Small intestine (tissue), 7 donors: ENCODE measurements around the gene STBD1. TPM values are rescaled to one million over a fixed set of nuclear protein-coding genes. Genes with fewer than 3 reads are reported as not detected.
A peak's percentile ranks its signal among the peaks of the same experiment; 100 is the strongest.

Experiments used
- DNase-seq, 2 donors: peaks; one replicate each; pipeline versions ENCODE4 v3.0.0 to v3.0.0-alpha.2; 2013
- FAIRE-seq: peaks from 2 replicates; lab custom pipeline; 2012; peaks lifted over from hg19 to GRCh38; lab: Jason Lieb, UNC
- H3K27ac ChIP-seq, 3 donors: one replicate each; pipeline ENCODE4 v1.5.1; 2013; ENCODE audit warnings: low read length in 2 of 3, mild to moderate bottlenecking in 2 of 3, control low read depth in 1 of 3, inconsistent platforms in 1 of 3, low read depth in 1 of 3, moderate library complexity in 1 of 3
- H3K27me3 ChIP-seq, 3 donors: one replicate each; pipeline ENCODE4 v1.6.1; 2013; ENCODE audit warnings: low read length in 3 of 3, inconsistent platforms in 1 of 3; ENCODE audit not compliant: control insufficient read depth in 3 of 3, insufficient read depth in 3 of 3
- H3K36me3 ChIP-seq, 3 donors: one replicate each; pipeline ENCODE4 v1.6.1; 2013; ENCODE audit warnings: low read length in 3 of 3, inconsistent platforms in 1 of 3, low read depth in 1 of 3, mild to moderate bottlenecking in 1 of 3, moderate library complexity in 1 of 3; ENCODE audit not compliant: control insufficient read depth in 3 of 3, insufficient read depth in 2 of 3
- H3K4me1 ChIP-seq, 3 donors: one replicate each; pipeline ENCODE4 v1.6.1; 2013; ENCODE audit warnings: low read length in 2 of 3, inconsistent platforms in 1 of 3, low read depth in 1 of 3, mild to moderate bottlenecking in 1 of 3, moderate library complexity in 1 of 3; ENCODE audit not compliant: control insufficient read depth in 3 of 3, insufficient read depth in 2 of 3
- H3K4me3 ChIP-seq, 3 donors: one replicate each; pipeline ENCODE4 v1.5.1; 2013; ENCODE audit warnings: low read length in 3 of 3, control low read depth in 1 of 3, inconsistent platforms in 1 of 3, low read depth in 1 of 3, mild to moderate bottlenecking in 1 of 3, moderate library complexity in 1 of 3
- H3K9me3 ChIP-seq, 2 donors: one replicate each; pipeline ENCODE4 v1.6.1; 2013; ENCODE audit warnings: low read depth in 1 of 2, low read length in 1 of 2; ENCODE audit not compliant: control insufficient read depth in 2 of 2, insufficient read depth in 1 of 2
- WGBS, 3 donors: extraction: QIAGEN DNeasy Blood & Tissue Kit; methylation state at CpG; one replicate each; pipeline ENCODE4 v1.1.7; 2013; 5-methylcytosine and 5-hydroxymethylcytosine counted together
- polyA plus RNA-seq, 4 donors: library from polyadenylated mRNA; stranded (reverse) in 3 of 4; unstranded in 1 of 4; fragments of 200-250 nt in 3 of 4; fragments of 120-200 nt in 1 of 4; gene quantifications; one replicate each; pipeline versions ENCODE4 v1.2.1 to v1.2.3, GENCODE V29; 2013
- donor health status: healthy with polysubstance abuse.
- donor health status: control.
- donor health status: control.
- donor health status: Bipolar disorder and iron deficiency.
- donor health status: healthy.

The STBD1 gene
- polyA plus RNA-seq, 4 donors, result 4.9 to 22.8 (median 8.9) TPM

- FAIRE-seq, result no peak
These were observed 8.9 kb downstream of the STBD1 start for GRCh38 chr4:76315267-76315918.

GRCh38 chr4:76316131-76316530 is 9.6 kb downstream of the STBD1 start:
- Histone ChIP-seq H3K4me3 (no peak overlapping the region), H3K27me3 (no peaks in the 10 kb centered on the region), H3K36me3 (peaks cover 0 to 3% (median 0%) of the 10 kb centered on the region in 3 donors), H3K9me3 (peaks cover 0 to 12% of the 10 kb centered on the region in 2 donors), H3K27ac (no peak overlapping the region), H3K4me1 (peaks cover 0 to 7% (median 2%) of the 10 kb centered on the region in 3 donors)
- no peak for FAIRE-seq
- DNase-seq, result no peak
- 83 to 97% (median 92%) methylated on average over 1 of the region's 1 CpG for WGBS, 3 donors

More at GRCh38 chr4:76315267-76315918, 8.9 kb downstream of the STBD1 start:
- WGBS, 3 donors, result 77 to 87% (median 77%) methylated on average over 7 of the region's 7 CpGs
- H3K36me3 ChIP-seq, result peaks cover 0 to 6% (median 0%) of the 10 kb centered on the region in 3 donors
- DNase-seq, result no peak
- no peak overlapping the region for H3K27ac ChIP-seq
- H3K27me3 ChIP-seq, result no peaks in the 10 kb centered on the region
- H3K4me3 ChIP-seq, result no peak overlapping the region
- peaks cover 0 to 11% (median 2%) of the 10 kb centered on the region in 3 donors for H3K4me1 ChIP-seq
- peaks cover 0 to 12% of the 10 kb centered on the region in 2 donors for H3K9me3 ChIP-seq

GRCh38 chr4:76322236-76322635 is 15.7 kb downstream of the STBD1 start:
- Histone ChIP-seq H3K27ac (no peak overlapping the region), H3K9me3 (peaks cover 0 to 10% of the 10 kb centered on the region in 2 donors), H3K4me1 (no peaks in the 10 kb centered on the region), H3K4me3 (no peak overlapping the region), H3K27me3 (no peaks in the 10 kb centered on the region), H3K36me3 (no peaks in the 10 kb centered on the region)
- FAIRE-seq, result no peak
- 81 to 82% (median 81%) methylated on average over 3 of the region's 3 CpGs for WGBS, 3 donors
- no peak for DNase-seq

GRCh38 chr4:76325072-76325471 is 18.5 kb downstream of the STBD1 start:
- H3K27me3 ChIP-seq, result no peaks in the 10 kb centered on the region
- H3K4me1 ChIP-seq, result no peaks in the 10 kb centered on the region
- peaks cover 0 to 10% of the 10 kb centered on the region in 2 donors for H3K9me3 ChIP-seq
- H3K36me3 ChIP-seq, result no peaks in the 10 kb centered on the region
- H3K27ac ChIP-seq, result no peak overlapping the region
- FAIRE-seq (no peak), DNase-seq (no peak)
- no peak overlapping the region for H3K4me3 ChIP-seq

GRCh38 chr4:76326515-76326914 is 20.0 kb downstream of the STBD1 start:
- DNase-seq (no peak), FAIRE-seq (peak; percentile 10)
- Histone ChIP-seq H3K36me3 (no peaks in the 10 kb centered on the region), H3K4me1 (no peaks in the 10 kb centered on the region), H3K27me3 (no peaks in the 10 kb centered on the region), H3K4me3 (no peak overlapping the region), H3K9me3 (peaks cover 0 to 10% of the 10 kb centered on the region in 2 donors), H3K27ac (no peak overlapping the region)

- H3K4me3 ChIP-seq, result no peak overlapping the region
- no peaks in the 10 kb centered on the region for H3K27me3 ChIP-seq
- H3K9me3 ChIP-seq, result no peaks in the 10 kb centered on the region
- DNase-seq (no peak), FAIRE-seq (no peak)
- H3K36me3 ChIP-seq, result no peaks in the 10 kb centered on the region
- no peaks in the 10 kb centered on the region for H3K4me1 ChIP-seq
- H3K27ac ChIP-seq, result no peak overlapping the region
- WGBS, 3 donors, result 71 to 78% (median 71%) methylated on average over 3 of the region's 3 CpGs
These were observed 28.4 kb downstream of the STBD1 start for GRCh38 chr4:76334885-76335284.

- 62 to 68% (median 65%) methylated on average over 2 of the region's 2 CpGs for WGBS, 3 donors
- no peaks in the 10 kb centered on the region for H3K36me3 ChIP-seq
- DNase-seq (no peak), FAIRE-seq (no peak)
- H3K4me1 ChIP-seq, result peaks cover 0 to 10% (median 0%) of the 10 kb centered on the region in 3 donors
- no peak overlapping the region for H3K4me3 ChIP-seq
- H3K27ac ChIP-seq, result no peak overlapping the region
- H3K9me3 ChIP-seq, result peaks cover 0 to 3% of the 10 kb centered on the region in 2 donors
- no peaks in the 10 kb centered on the region for H3K27me3 ChIP-seq
These were observed 32.8 kb downstream of the STBD1 start for GRCh38 chr4:76339364-76339763.

GRCh38 chr4:76341063-76341462 is 34.5 kb downstream of the STBD1 start:
- no peaks in the 10 kb centered on the region for H3K36me3 ChIP-seq
- no peak overlapping the region for H3K4me3 ChIP-seq
- FAIRE-seq, result no peak
- peak; percentile 43 to 48 for DNase-seq
- H3K27me3 ChIP-seq, result no peaks in the 10 kb centered on the region
- peaks cover 0 to 3% of the 10 kb centered on the region in 2 donors for H3K9me3 ChIP-seq
- peaks cover 0 to 10% (median 0%) of the 10 kb centered on the region in 3 donors for H3K4me1 ChIP-seq
- H3K27ac ChIP-seq, result no peak overlapping the region

GRCh38 chr4:76342191-76342590 is 35.7 kb downstream of the STBD1 start:
- Histone ChIP-seq H3K27me3 (no peaks in the 10 kb centered on the region), H3K9me3 (peaks cover 0 to 3% of the 10 kb centered on the region in 2 donors), H3K4me3 (no peak overlapping the region), H3K27ac (no peak overlapping the region), H3K4me1 (peaks cover 0 to 10% (median 0%) of the 10 kb centered on the region in 3 donors), H3K36me3 (no peaks in the 10 kb centered on the region)
- 91 to 97% (median 95%) methylated on average over 1 of the region's 1 CpG for WGBS, 3 donors
- no peak for FAIRE-seq
- DNase-seq, result no peak
